Activated B cell treated with CpG ODN at 0.5 μM for 24 hours (primary cell): ENCODE results near the gene RSPRY1. TPM values are rescaled to one million over a fixed set of nuclear protein-coding genes. Genes with fewer than 3 reads are reported as not detected.
A peak's percentile ranks its signal among the peaks of the same experiment; 100 is the strongest.

Experiments
- ATAC-seq: fragments of 200-7000 bp; cut with Tn5 transposase; one replicate; pipeline ENCODE4 v1.10.0; 2021; ENCODE audit warnings: low read depth, mild to moderate bottlenecking, moderate library complexity
- CTCF ChIA-PET: fragments of 350-600 bp; sonication (Branson Sonifier 250); formaldehyde crosslinking; loops from one replicate; lab custom pipeline; 2021; ENCODE audit warnings: antibody characterized with exemption; lab: Charles Lee
- POLR2A ChIA-PET: fragments of 350-600 bp; sonication (Branson Sonifier 250); formaldehyde crosslinking; loops from one replicate; lab custom pipeline; 2021; ENCODE audit warnings: antibody characterized with exemption; lab: Charles Lee
- DNase-seq: peaks from one replicate; pipeline ENCODE4 v3.0.0; 2022
- H3K27ac Mint-ChIP-seq: one replicate; pipeline ENCODE4 v1.8.0; 2020; ENCODE audit warnings: mixed read lengths
- H3K27me3 Mint-ChIP-seq: one replicate; pipeline ENCODE4 v1.8.0; 2021; ENCODE audit warnings: mixed read lengths
- H3K36me3 Mint-ChIP-seq: one replicate; pipeline ENCODE4 v1.8.0; 2021; ENCODE audit warnings: low read depth, mixed read lengths
- H3K4me1 Mint-ChIP-seq: one replicate; pipeline ENCODE4 v1.8.0; 2021; ENCODE audit warnings: mixed read lengths
- H3K4me3 Mint-ChIP-seq: one replicate; pipeline ENCODE4 v1.8.0; 2020; ENCODE audit warnings: mild to moderate bottlenecking, mixed read lengths
- H3K9me3 Mint-ChIP-seq: one replicate; pipeline ENCODE4 v1.8.0; 2020; ENCODE audit warnings: mixed read lengths
- intact Hi-C: fragments of 100-400 bp; cut with micrococcal nuclease; formaldehyde crosslinking; loops from one replicate; pipeline ENCODE4 v1.15.1; 2024
- total RNA-seq: library from RNA; stranded (reverse); gene quantifications from 2 replicates; pipeline ENCODE4 v1.2.3, GENCODE V29; 2022
- TF ChIP-seq, protein P1 (sequence below): fragments of 200-600 bp; IDR thresholded peaks from one replicate; pipeline ENCODE4 v1.8.0; 2022; ENCODE audit warnings: antibody characterized with exemption, mild to moderate bottlenecking

Gene RSPRY1
- total RNA-seq, 1 donor from 2014 or later = 39.9 TPM

DNA sequence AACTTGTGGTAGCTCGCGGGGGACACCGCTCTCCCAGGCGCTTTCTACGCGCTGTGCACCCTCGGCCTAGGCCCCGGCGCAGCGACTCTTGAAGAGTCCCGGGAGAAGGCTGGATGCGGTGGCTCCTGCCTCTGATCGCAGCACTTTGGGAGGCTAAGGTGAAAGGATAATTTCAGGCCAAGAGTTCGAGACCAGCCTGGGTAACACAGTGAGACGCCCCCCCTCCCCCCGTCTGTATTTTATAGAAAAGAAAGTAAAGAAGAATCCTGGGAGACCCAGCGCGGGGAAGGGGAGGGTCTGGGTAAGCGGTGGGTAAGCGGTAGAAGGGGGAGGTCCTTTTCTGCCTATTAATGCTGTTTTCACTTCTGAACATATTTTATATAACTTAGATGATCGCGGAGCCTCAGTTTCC, 98.8 kb downstream of the RSPRY1 start:
- Mint-ChIP-seq H3K9me3 (no peaks in the 10 kb centered on the region), H3K4me1 (peaks cover 6% of the 10 kb centered on the region), H3K36me3 (no peaks in the 10 kb centered on the region), H3K4me3 (peak overlapping the region; percentile 67), H3K27ac (no peak overlapping the region), H3K27me3 (peaks cover 21% of the 10 kb centered on the region)
- no peak for ATAC-seq
- intact Hi-C loops = loop anchor here (1.0 to 2.0 kb wide), 2 partner anchors 14 to 40 kb away; partner anchors contain the start of gene ARL2BP
- POLR2A ChIA-PET = interaction anchor here (1.6 kb wide), 1 partner anchor 99 kb away, joined by 3 read pairs; the partner anchor contains the start of genes PSME3IP1 and RSPRY1
- CTCF ChIA-PET = interaction anchor here (1.1 kb wide), 1 partner anchor 132 kb away, joined by 3 read pairs; no protein-coding TSS in a partner anchor
- no peak for DNase-seq
- TF ChIP-seq, protein P1, sequence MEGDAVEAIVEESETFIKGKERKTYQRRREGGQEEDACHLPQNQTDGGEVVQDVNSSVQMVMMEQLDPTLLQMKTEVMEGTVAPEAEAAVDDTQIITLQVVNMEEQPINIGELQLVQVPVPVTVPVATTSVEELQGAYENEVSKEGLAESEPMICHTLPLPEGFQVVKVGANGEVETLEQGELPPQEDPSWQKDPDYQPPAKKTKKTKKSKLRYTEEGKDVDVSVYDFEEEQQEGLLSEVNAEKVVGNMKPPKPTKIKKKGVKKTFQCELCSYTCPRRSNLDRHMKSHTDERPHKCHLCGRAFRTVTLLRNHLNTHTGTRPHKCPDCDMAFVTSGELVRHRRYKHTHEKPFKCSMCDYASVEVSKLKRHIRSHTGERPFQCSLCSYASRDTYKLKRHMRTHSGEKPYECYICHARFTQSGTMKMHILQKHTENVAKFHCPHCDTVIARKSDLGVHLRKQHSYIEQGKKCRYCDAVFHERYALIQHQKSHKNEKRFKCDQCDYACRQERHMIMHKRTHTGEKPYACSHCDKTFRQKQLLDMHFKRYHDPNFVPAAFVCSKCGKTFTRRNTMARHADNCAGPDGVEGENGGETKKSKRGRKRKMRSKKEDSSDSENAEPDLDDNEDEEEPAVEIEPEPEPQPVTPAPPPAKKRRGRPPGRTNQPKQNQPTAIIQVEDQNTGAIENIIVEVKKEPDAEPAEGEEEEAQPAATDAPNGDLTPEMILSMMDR = no peak

- intact Hi-C loops = loop anchor here (2.0 kb wide), 1 partner anchor 41 kb away; the partner anchor contains the start of gene ARL2BP
- no peak for ATAC-seq
- POLR2A ChIA-PET = interaction anchor here (1.6 kb wide), 1 partner anchor 100 kb away, joined by 3 read pairs; the partner anchor contains the start of genes PSME3IP1 and RSPRY1
- TF ChIP-seq, protein P1 = no peak
- H3K27ac Mint-ChIP-seq = no peak overlapping the region
- peak overlapping the region; percentile 67 for H3K4me3 Mint-ChIP-seq
- DNase-seq = no peak
- no peaks in the 10 kb centered on the region for H3K36me3 Mint-ChIP-seq
- CTCF ChIA-PET = interaction anchor here (1.1 kb wide), 1 partner anchor 131 kb away, joined by 3 read pairs; no protein-coding TSS in a partner anchor
- peaks cover 21% of the 10 kb centered on the region for H3K27me3 Mint-ChIP-seq
- H3K4me1 Mint-ChIP-seq = peaks cover 6% of the 10 kb centered on the region
- no peaks in the 10 kb centered on the region for H3K9me3 Mint-ChIP-seq
Measured at GRCh38 chr16:57285379-57285778, 99.2 kb downstream of the RSPRY1 start.

GRCh38 chr16:57289391-57290257, 103.5 kb downstream of the RSPRY1 start:
- ATAC-seq = no peak
- Mint-ChIP-seq H3K4me3 (no peak overlapping the region), H3K27ac (no peak overlapping the region), H3K9me3 (no peaks in the 10 kb centered on the region), H3K36me3 (no peaks in the 10 kb centered on the region), H3K27me3 (peaks cover 6% of the 10 kb centered on the region), H3K4me1 (peaks cover 2% of the 10 kb centered on the region)
- intact Hi-C loops = no loop called here
- ChIA-PET POLR2A (interaction anchor here (0.6 to 0.7 kb wide), 2 partner anchors 8 to 352 kb away, joined by 4 to 5 read pairs; no protein-coding TSS in a partner anchor), CTCF (interaction anchor here (1.1 kb wide), 1 partner anchor 10 kb away, joined by 3 read pairs; no protein-coding TSS in a partner anchor)
- no peak for DNase-seq
- TF ChIP-seq, protein P1 = no peak

Other genes with a start within 250 kb of the RSPRY1 start
- 1.0 and 1.4 TPM in 2 replicates for gene CETP, start 224.4 kb upstream of the RSPRY1 start, total RNA-seq
- gene NLRC5, start 196.8 kb upstream of the RSPRY1 start, total RNA-seq = 296 and 372 TPM in 2 replicates
- 7.4 and 8.3 TPM in 2 replicates for gene CPNE2, start 93.7 kb upstream of the RSPRY1 start, total RNA-seq
- 131 and 147 TPM in 2 replicates for gene PSME3IP1, start 290 bp upstream of the RSPRY1 start, total RNA-seq
- gene ARL2BP, start 58.9 kb downstream of the RSPRY1 start, total RNA-seq = 27.1 and 29.4 TPM in 2 replicates
- not detected in 2 replicates for gene PLLP, start 98.3 kb downstream of the RSPRY1 start, total RNA-seq
- gene CCL22, start 172.5 kb downstream of the RSPRY1 start, total RNA-seq = 276 and 288 TPM in 2 replicates
- gene CX3CL1, start 186.2 kb downstream of the RSPRY1 start, total RNA-seq = 0.27 and 0.31 TPM in 2 replicates
- gene CCL17, start 218.4 kb downstream of the RSPRY1 start, total RNA-seq = 6.7 and 7.0 TPM in 2 replicates